Measurements from ENCODE around the gene NUP214.
A peak's percentile ranks its signal among the peaks of the same experiment; 100 is the strongest.

Gene NUP214

DNA sequence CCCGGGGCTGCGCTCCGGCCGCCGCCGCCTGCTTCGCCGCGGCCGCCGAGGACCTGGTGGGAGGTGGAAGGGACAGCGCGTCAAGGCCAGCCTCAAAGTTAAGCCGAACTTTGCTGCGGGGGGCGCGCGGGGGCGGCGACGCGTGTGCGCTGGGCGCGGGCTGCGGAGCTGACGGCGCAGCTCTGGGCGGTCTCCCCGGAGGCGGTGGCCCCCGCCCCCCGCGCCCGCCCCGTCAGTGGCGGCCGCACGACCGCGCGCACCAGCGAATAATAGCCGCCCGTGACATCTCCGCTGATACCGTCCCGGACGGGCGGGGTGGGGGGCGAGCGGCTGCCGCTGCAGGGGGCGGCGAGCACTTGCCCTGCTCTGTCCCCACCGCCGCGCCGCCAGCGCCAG, 151.5 kb downstream of the NUP214 start:
- no peak for DNase-seq (ENCODE audit: extremely low spot score)
- TF ChIP-seq TARDBP (IDR thresholded peaks at IDR 0.05): no peak
- TF ChIP-seq ELF4 (IDR thresholded peaks at IDR 0.05): no peak
- no peak for TF ChIP-seq SUZ12 (IDR thresholded peaks at IDR 0.05)
- TF ChIP-seq FOXA1 (IDR thresholded peaks at IDR 0.05): no peak
- TF ChIP-seq FOXK2 (IDR thresholded peaks at IDR 0.05): no peak
- no peak for TF ChIP-seq ZNF384 (IDR thresholded peaks at IDR 0.05)
- TF ChIP-seq SP1 (IDR thresholded peaks at IDR 0.05): no peak
- no peak for TF ChIP-seq ARNT (IDR thresholded peaks at IDR 0.05)
- TF ChIP-seq LEF1 (IDR thresholded peaks at IDR 0.05; ENCODE audit: borderline replicate concordance): no peak
- TF ChIP-seq BHLHE40 (IDR thresholded peaks at IDR 0.05; ENCODE audit: borderline replicate concordance): no peak
- TF ChIP-seq L3MBTL2 (conservative IDR thresholded peaks at IDR 0.05): no peak
- no peak for TF ChIP-seq FOXM1 (IDR thresholded peaks at IDR 0.05; ENCODE audit: borderline replicate concordance)
- no peak for TF ChIP-seq CTBP1 (IDR thresholded peaks at IDR 0.05; ENCODE audit: borderline replicate concordance)
- TF ChIP-seq HDGF (IDR thresholded peaks at IDR 0.05; ENCODE audit: borderline replicate concordance): no peak
- no peak for TF ChIP-seq NFRKB (IDR thresholded peaks at IDR 0.05)
- TF ChIP-seq, protein P1, sequence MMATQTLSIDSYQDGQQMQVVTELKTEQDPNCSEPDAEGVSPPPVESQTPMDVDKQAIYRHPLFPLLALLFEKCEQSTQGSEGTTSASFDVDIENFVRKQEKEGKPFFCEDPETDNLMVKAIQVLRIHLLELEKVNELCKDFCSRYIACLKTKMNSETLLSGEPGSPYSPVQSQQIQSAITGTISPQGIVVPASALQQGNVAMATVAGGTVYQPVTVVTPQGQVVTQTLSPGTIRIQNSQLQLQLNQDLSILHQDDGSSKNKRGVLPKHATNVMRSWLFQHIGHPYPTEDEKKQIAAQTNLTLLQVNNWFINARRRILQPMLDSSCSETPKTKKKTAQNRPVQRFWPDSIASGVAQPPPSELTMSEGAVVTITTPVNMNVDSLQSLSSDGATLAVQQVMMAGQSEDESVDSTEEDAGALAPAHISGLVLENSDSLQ (IDR thresholded peaks at IDR 0.05): no peak
- CTCF ChIA-PET: no interaction called here
- POLR2A ChIA-PET: no interaction called here

- no peak for DNase-seq (ENCODE audit: extremely low spot score)
- CTCF ChIA-PET: interaction anchor here (0.6 kb wide), 1 partner anchor 401 kb away, joined by 4 read pairs; no protein-coding TSS in a partner anchor
- TF ChIP-seq ZNF384 (IDR thresholded peaks at IDR 0.05): no peak
- POLR2A ChIA-PET: no interaction called here
Observed at GRCh38 chr9:131277287-131277909, 152.0 kb downstream of the NUP214 start.

- no peak for TF ChIP-seq SP1 (IDR thresholded peaks at IDR 0.05)
- no peak for TF ChIP-seq FOXA1 (IDR thresholded peaks at IDR 0.05)
- TF ChIP-seq TARDBP (IDR thresholded peaks at IDR 0.05): no peak
- TF ChIP-seq FOXM1 (IDR thresholded peaks at IDR 0.05; ENCODE audit: borderline replicate concordance): no peak
- TF ChIP-seq CTBP1 (IDR thresholded peaks at IDR 0.05; ENCODE audit: borderline replicate concordance): no peak
- no peak for TF ChIP-seq ELF4 (IDR thresholded peaks at IDR 0.05)
- no peak for TF ChIP-seq SUZ12 (IDR thresholded peaks at IDR 0.05)
- no peak for TF ChIP-seq LEF1 (IDR thresholded peaks at IDR 0.05; ENCODE audit: borderline replicate concordance)
- TF ChIP-seq BHLHE40 (IDR thresholded peaks at IDR 0.05; ENCODE audit: borderline replicate concordance): no peak
- no peak for TF ChIP-seq FOXK2 (IDR thresholded peaks at IDR 0.05)
- TF ChIP-seq HDGF (IDR thresholded peaks at IDR 0.05; ENCODE audit: borderline replicate concordance): no peak
- no peak for TF ChIP-seq ZNF384 (IDR thresholded peaks at IDR 0.05)
- TF ChIP-seq, protein P1 (IDR thresholded peaks at IDR 0.05): no peak
- ChIA-PET CTCF (interaction anchor here (0.6 to 1.2 kb wide), 2 partner anchors 58 to 400 kb away, joined by 4 read pairs; no protein-coding TSS in a partner anchor), POLR2A (interaction anchor here (1.6 kb wide), 1 partner anchor 18 kb away, joined by 5 read pairs; no protein-coding TSS in a partner anchor)
- peak; percentile 93 for DNase-seq (ENCODE audit: extremely low spot score)
Observed at GRCh38 chr9:131277910-131278701, 152.7 kb downstream of the NUP214 start.

- ChIA-PET CTCF (interaction anchor here (1.2 kb wide), 1 partner anchor 58 kb away, joined by 4 read pairs; no protein-coding TSS in a partner anchor), POLR2A (interaction anchor here (1.6 kb wide), 1 partner anchor 18 kb away, joined by 5 read pairs; no protein-coding TSS in a partner anchor)
- no peak for DNase-seq (ENCODE audit: extremely low spot score)
- no peak for TF ChIP-seq SUZ12 (IDR thresholded peaks at IDR 0.05)
- TF ChIP-seq BHLHE40 (IDR thresholded peaks at IDR 0.05; ENCODE audit: borderline replicate concordance): no peak
- TF ChIP-seq LEF1 (IDR thresholded peaks at IDR 0.05; ENCODE audit: borderline replicate concordance): no peak
- TF ChIP-seq HDGF (IDR thresholded peaks at IDR 0.05; ENCODE audit: borderline replicate concordance): no peak
Observed at GRCh38 chr9:131278702-131279111, 153.3 kb downstream of the NUP214 start.

- ChIA-PET POLR2A (interaction anchor here (1.6 kb wide), 2 partner anchors 12 to 17 kb away, joined by 3 to 5 read pairs; no protein-coding TSS in a partner anchor), CTCF (interaction anchor here (1.2 kb wide), 1 partner anchor 57 kb away, joined by 4 read pairs; no protein-coding TSS in a partner anchor)
- DNase-seq (ENCODE audit: extremely low spot score): no peak
- no peak for TF ChIP-seq TARDBP (IDR thresholded peaks at IDR 0.05)
- TF ChIP-seq NFRKB (IDR thresholded peaks at IDR 0.05): no peak
- TF ChIP-seq HDGF (IDR thresholded peaks at IDR 0.05; ENCODE audit: borderline replicate concordance): no peak
- TF ChIP-seq SUZ12 (IDR thresholded peaks at IDR 0.05): no peak
- no peak for TF ChIP-seq FOXM1 (IDR thresholded peaks at IDR 0.05; ENCODE audit: borderline replicate concordance)
- TF ChIP-seq SP1 (IDR thresholded peaks at IDR 0.05): no peak
- TF ChIP-seq ZNF384 (IDR thresholded peaks at IDR 0.05): no peak
- TF ChIP-seq ELF4 (IDR thresholded peaks at IDR 0.05): no peak
- TF ChIP-seq FOXK2 (IDR thresholded peaks at IDR 0.05): no peak
- no peak for TF ChIP-seq L3MBTL2 (conservative IDR thresholded peaks at IDR 0.05)
- TF ChIP-seq LEF1 (IDR thresholded peaks at IDR 0.05; ENCODE audit: borderline replicate concordance): no peak
- TF ChIP-seq CTBP1 (IDR thresholded peaks at IDR 0.05; ENCODE audit: borderline replicate concordance): no peak
Observed at GRCh38 chr9:131279196-131279862, 153.9 kb downstream of the NUP214 start.
